GM21723 (cell line): ENCODE measurements around the gene CREG1.
A peak's percentile ranks its signal among the peaks of the same experiment; 100 is the strongest.

ENCODE experiments used
- ATAC-seq: cut with Tn5 transposase; IDR thresholded peaks from one replicate; pipeline ENCODE4 v1.9.1; 2021; ENCODE audit warnings: mild to moderate bottlenecking, moderate library complexity; ENCODE audit not compliant: unreplicated experiment

Gene CREG1

DNA sequence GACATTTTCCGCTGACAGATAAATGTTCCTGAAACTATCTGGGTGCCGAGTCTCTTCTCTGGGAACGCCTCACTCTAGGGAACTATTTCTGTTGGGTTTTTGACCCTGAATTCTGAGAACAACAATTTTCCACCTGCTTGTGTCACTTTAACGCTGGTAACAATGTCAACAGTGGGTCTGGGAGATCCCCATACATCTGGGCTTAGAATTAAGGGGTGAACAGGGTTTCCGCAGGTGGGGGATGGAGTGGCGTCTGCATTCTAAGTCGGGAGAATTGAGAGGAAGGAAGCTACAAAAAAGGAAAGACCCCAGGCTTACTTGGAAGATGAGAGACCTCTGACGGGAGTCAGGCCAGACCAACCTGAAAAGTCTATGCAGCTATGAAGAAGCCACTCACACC is 44.0 kb downstream of the CREG1 start:
- no peak for ATAC-seq

DNA sequence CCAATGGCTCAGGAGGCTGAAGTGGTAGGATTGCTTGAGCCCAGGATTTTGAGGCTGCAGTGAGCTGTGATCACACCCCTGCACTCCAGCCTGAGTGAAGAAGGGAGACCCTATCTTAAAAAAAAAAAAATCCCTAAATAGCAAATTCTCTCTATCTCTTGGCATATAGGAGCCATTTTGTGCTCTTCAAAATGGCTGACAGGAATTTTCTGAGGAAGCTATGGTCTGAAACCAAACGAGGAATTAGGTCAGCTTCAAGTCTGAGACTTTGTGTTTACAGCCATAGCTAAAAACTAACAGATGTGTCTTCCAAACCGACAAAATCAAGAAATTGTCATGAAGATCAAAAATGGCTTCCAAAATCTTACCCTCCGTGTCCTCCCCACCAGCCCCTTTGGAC is 45.8 kb downstream of the CREG1 start:
- ATAC-seq = no peak

DNA sequence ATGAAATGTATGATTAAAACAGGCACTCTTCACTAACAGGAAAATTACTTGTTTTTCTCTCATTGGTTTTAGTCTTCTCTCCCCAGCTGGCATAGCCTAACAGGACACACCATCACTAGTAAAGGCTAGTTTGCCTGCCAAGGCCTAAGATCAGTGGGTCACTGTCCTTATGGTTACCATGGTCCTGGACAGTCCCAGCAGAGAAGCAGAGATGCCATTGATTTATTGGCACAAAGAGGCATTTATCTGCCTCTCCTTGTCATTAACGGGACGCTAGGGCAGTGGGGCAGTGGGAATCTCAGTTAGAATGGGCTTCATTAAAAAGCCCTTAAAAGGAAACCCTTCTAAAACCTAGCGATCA is 49.1 kb downstream of the CREG1 start:
- no peak for ATAC-seq

DNA sequence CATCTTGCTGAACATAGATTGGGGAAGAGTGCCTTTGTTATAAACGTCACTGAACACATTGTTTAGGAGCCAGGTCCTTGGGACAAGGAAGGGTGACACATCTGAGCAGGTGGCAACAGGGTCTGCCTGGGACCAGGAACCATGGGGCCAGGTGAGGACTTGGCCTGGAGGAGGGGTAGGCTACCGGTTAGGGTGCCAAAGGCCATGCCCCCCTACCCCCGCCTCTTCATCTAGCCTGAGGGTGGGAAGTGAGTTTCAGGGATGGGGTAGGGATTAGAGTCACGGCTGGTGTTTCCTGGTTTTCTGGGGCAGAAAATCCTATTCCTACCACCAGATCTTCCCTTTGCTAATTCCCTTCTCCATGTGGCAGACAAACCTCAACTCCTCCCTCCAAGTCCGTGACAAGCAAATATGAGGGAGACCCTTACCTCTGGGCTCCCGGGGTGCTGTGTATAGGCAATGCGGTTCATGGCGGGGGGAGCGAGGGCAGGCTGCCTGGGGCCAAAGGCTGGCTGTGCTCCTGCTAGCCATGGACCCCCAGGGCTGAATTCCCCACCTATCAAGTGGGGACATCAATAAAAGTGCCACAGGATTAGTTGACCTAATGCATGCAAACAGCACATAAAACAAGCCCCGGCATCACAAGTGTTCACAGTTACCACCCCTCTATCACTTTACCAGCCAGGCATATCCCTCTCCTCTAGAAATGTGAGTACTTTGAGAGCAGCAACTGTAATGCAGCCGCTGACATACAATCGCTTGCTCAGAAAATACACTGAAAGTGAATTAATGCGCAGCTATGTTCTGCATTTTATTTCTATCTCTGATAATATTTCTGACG is 49.7 kb downstream of the CREG1 start:
- no peak for ATAC-seq

DNA sequence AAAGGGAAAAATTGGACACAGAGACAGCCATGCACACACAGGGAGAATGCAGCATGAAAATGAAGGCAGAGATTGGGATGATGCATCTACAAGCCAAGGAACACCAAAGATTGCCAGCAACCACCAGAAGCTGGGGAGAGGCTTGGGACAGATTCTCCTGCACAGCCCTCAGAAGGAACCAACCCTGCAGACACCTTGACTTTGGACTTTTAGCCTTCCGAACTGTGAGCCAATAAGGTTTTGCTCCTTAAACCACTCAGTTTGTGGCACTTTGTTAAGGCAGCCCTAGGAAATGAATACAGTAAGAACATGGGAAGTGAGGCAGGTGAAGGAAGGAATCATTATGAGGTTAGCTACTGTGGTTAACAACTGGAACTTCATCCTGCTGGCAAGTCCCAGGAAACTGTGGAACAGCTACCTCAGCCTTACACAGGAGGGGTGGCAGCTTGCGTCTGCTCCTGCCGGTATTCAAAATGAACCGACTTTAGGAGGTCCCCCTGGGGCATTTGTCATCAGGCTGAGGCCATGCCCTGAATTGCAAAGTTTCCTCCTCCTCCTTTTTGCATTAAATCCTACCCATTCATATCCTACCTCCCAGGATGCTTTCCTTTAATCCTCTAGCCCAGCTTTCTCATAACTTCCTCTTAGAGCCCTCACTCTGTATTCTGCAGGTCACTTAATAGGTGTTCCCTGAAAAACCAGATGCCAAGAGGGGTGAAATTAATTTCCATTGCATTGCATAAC is 50.7 kb downstream of the CREG1 start:
- no peak for ATAC-seq

DNA sequence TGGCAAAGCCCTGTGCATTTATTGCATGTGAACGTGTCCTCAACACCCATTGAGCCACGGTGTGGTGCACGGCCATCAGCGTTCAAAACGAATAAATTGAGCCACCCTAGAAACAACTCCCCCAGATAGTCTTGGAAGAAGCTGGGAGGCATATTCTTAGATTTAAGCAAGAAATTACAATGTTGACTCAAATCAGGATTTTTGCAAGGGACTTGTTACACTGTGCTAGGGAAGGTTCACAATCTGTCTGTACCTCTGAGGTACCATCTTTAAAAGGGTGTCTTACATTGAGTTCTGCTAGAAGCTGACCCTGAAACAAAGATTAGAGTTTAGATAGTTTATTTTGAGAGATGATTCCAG is 51.4 kb downstream of the CREG1 start:
- no peak for ATAC-seq

DNA sequence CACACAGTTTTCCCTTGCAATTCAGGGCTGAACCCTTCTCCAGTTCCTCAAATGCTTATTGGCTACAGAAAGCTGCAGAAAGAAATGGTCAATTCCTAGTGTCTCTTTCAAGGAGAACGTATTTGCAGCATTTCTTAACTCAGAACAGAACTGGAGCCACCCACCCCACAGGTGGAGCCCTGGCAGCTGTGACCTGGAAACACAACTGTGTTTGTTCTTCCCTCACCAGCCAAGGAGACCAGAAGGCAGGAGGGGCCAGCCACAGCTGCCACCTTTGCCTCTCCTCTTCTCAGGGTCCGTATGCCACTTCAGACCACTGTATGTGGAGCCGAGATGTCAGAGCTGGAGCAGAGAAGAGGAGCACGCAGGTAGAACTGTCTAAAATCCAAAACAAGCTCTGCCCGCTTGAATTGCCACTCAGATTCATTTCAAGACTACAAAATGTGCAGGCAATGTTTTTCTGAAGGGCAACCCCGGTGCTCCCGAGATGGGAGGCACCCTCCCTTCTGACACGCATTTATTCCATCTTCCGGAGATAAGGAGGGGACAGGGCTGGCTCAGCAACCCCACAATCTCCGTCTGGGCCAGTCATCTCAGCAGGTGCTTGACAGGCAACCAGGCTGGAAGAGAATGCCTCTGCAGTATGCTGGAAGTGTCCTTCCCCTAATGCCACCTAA is 51.9 kb downstream of the CREG1 start:
- no peak for ATAC-seq

DNA sequence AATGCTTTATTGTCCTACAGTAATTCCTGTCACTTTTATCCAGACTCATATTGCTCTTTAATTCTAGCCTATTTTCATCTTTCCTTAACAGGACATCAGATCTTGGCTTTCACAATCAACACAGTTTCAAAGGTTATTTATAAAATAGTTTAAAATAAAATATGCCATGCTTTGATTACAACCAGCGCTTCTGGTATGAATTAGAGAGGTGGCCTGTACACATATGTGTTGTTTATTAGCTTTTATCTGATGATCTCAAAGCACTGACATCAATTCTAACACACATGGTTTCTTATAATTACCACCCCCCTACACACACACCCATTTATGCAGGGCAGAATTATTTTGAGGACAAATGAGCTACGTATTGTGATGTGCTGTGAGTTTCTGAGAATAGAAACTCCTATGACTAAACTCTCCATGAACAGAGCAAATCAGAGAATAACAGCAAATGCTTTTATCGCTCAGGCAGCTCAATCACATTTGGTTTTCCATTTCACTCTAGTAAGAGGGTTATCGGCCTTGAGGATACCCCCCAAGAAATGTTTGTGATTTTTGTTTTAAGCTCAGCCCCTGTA is 53.2 kb downstream of the CREG1 start:
- peak; percentile 39 for ATAC-seq

DNA sequence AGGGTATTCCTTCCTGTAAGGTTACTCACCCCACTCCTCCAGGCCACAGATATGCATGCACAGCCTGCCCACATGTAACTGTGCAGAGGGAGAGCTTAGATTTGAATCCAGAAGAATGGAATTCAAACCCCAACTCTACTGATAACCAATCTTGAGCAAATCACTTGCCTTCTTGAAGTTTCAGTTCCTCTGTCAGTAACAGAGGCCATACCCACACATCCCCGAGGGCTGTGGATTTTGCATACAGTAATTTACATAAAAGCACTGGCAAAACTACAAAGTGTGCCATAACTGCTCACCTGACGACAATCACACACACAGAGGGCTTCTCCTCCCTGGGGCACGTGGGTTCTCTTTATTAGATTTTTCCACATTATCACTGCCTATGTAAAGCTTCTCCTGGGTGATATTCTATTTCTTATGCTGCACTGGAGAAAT is 53.9 kb downstream of the CREG1 start:
- peak; percentile 95 for ATAC-seq

DNA sequence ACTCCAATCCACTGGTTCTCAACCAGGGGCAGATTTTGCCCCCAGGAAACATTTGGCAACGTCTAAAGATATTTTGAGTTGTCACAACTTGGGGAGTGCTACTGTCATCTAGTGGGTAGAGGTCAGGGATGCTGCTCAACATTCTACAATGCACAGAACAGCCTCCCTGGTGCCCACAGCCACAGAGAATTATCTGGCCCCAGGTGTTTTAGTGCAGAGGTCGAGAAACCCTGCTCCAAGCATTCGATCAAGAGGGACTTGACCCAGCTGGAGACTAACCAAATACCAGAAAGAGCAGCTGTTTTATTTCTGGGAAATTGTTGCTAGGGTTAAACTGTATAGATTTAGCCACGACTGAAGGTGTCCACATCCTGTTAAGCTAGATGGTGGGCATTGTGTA is 54.5 kb downstream of the CREG1 start:
- peak; percentile 19 for ATAC-seq

DNA sequence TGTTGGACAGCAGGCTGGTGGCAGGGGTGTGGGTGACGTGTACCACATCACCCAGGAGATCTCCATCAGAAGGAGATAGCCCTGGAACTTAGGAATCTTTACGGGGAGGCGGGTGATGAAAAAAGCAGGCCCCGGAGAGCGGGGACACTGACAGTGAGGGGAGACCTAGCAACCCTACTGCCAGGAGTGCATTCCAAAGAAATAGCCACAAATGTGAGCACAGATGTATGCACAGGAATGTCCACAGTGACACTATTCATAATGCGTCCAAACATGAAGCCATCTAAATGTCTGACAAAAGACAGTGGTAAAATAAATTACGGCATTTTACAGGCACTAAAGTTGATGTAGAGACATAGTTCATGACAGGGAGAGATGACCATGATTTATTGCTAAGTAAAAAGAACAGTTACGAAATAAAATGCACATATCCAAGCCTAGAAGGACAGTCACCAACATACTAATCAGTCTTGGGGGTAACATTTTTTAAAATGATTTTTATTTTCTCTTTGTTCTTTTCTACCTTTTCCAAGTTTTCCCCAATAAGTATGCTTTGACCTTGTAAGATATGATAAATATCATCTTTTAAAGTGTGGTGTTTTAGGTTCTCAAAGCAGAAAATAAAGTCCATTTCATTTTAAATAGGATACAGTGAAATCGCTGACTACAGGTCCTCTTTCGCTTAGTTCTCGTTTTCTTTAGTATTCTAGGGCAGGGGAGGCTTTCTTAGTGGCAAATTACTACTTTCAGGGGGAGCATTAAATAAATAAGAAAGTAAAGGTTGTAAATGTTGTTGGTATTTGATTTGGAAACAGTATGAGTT is 56.6 kb downstream of the CREG1 start:
- no peak for ATAC-seq

DNA sequence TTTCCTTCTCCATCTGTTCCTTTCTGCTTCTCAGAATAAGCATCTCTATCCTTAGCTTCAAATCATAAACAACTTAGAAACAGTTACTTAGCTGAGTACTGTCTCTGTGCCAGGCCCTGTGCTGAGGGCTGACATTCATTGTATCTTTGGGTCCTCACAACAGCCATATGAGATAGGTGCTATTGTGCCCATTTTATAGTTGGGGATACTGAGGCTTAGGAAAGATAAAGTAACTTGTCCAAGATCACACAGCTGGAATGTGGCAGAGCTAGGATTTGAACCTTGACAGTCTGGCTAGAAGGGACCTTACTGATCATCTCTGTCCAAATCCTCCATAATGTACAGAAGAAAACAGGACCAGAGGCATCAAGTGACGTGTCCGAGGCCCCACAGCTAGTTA is 60.2 kb downstream of the CREG1 start:
- ATAC-seq = no peak

DNA sequence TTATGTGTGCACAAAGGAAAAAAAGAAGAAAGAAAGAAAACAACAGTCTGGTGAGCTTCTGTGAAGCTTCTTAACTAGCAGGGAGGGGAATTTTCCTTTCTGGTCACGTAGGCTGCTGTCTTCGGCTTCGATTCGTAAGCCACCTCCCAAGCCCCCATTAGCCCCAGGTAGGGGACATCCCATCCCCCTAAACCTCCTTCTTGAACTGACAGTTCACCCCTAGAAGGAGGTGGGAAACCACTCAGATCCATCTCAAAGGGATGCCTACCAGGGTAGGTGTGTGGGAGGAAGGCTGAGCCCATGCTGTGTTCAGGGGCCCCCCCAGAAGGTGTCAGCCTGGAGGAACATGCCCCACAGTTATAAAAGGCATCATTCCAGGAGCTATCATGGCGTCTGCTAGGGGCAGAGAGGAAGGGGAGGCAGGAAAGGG is 61.1 kb downstream of the CREG1 start:
- ATAC-seq = no peak

DNA sequence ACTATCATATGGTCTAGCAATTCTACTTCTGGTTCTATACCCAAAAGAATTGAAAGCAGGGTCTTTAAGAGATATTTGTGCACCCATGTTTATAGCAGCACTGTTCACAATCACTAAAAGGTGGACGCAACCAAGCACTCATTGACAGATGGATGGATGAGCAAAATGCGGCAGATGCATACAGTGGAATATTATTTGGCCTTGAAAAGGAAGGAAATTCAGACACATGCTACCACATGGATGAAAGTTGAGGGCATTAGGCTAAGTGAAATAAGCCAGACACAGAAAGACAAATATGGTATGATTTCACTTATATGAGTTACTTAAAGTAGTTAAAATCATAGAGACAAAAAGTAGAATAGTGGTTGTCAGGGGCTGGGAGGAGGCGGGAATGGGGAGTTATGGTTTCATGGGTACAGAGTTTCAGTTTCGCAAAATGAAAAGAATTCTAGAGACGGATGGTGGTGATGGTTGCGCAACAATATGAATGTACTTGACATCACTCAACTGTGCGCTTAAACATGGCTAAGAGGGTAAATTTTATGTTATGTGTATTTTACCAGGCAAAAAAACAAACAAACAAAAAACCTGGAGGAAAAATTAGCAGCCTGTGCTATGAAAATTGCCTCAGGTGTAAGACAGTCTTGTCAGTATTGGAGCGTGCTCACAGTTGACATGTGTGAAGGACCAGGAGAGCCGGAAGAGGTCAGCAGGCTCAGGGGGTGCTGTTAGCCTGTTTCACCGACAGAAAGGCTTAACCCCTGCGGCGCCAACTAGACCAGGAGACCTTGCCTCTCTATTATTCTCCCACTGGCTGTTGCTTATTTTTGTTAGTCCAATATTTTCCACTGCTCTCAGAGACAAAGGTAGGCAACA is 61.7 kb downstream of the CREG1 start:
- ATAC-seq = no peak
